HS-27A (cell line): ENCODE measurements around the gene AKAP17A.
"Not testable (repeated sequence)": the region's sequence is repeated elsewhere in the genome, so short reads cannot be mapped to it uniquely, and the experiment has no call there.

Source experiments
- DNase-seq: peaks from one replicate; pipeline ENCODE4 v3.0.0-alpha.2; 2012; ENCODE audit warnings: low read depth, missing footprints

The AKAP17A gene, protein sequence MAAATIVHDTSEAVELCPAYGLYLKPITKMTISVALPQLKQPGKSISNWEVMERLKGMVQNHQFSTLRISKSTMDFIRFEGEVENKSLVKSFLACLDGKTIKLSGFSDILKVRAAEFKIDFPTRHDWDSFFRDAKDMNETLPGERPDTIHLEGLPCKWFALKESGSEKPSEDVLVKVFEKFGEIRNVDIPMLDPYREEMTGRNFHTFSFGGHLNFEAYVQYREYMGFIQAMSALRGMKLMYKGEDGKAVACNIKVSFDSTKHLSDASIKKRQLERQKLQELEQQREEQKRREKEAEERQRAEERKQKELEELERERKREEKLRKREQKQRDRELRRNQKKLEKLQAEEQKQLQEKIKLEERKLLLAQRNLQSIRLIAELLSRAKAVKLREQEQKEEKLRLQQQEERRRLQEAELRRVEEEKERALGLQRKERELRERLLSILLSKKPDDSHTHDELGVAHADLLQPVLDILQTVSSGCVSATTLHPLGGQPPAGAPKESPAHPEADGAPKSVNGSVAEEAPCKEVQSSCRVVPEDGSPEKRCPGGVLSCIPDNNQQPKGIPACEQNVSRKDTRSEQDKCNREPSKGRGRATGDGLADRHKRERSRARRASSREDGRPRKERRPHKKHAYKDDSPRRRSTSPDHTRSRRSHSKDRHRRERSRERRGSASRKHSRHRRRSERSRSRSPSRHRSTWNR

DNA sequence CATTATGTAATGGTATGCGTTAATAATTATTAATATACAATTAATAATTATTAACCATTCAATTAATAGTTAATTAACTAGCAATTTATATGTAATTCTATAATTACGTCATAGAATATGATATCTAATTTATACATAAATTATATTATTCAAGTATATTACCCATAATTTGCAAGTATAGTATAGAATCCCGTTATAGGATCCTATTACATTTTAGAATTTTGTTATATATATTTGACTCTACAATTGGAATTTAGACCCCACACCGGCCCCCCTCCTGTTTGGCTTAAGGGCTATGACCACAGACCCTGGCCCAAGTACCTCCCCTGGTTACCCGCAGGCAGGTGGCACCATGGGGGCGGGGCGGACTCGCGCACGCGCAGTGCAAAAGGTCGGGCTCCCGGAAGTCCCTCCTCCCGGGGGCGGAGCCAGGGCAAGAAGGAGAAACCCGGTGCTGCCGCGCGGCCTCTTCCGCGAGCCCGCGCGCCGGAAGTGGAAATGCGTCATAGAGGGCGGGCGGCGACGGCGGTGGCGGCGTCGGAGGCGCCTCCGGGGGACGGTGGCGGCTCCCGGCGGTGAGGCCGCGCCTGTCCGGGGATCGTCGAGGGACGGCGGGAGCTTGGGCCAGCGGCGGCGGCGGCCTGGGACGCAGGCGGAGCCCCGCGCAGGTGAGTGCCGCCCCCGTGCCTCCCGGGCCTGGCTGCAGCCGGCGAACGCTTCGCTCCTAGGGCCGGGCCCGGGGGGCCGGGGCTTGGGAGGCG, at the start of gene AKAP17A:
TSS of gene AKAP17A (plus strand) at position 503 of the 761 bp plus-strand sequence. CDS start 1,859 bp downstream, outside the sequence.
- DNase-seq: peak; percentile 53

DNA sequence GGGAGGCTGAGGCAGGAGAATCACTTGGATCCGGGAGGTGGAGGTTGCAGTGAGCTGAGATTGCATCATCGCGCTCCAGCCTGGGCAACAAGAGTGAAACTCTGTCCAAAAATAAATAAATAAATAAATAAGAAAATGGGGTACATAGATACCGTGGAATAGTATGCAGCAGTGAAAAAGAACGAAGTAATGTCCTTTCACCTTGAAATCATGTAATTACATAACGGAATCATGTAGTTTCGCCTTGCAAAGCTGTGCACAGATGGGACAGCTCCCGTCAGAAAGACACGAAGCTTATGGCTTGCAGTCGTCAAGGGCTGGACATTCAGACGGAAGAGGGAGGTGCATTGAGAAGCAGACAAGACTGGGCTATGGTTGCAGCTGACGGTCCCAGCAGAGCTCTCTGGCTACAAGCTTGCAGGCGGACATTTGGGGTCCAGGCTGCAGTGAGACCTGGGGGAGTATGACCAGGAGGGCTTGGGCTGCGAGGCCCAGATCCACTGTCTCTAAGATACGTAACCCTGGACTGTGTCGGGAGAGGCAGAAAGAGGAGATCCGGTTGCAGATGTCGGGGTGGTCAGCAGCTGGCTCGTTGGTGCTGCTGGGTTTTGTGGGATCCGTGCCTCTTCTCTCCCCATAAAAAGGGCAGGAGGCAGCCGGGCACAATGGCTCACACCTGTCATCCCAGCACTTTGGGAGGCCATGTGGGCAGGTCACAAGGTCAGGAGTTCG, 48.2 kb upstream of the AKAP17A start:
- DNase-seq: no peak

DNA sequence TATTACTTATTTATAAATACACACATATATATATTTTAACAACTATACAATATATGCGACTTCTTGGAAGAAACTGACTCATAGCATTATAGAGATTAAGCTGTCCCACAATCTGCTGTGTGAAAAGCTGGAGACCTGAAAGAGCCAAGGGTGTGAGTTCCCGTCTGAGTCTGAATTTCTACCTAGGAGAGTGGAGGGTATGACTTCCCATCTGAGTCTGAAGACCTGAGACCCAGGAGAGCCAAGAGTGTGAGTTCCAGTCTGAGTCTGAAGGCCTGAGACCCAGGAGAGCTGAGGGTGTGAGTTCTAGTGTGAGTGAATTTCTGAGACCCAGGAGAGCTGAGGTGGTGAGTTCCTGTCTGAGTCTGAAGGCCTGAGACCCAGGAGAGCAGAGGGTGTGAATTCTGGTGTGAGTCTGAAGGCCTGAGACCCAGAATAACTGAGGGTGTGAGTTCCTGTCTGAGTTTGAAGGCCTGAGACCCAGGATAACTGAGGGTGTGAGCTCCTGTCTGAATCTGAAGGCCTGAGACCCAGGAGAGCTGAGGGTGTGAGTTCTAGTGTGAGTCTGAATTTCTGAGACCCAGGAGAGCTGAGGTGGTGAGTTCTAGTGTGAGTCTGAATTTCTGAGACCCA, 45.5 kb upstream of the AKAP17A start:
- DNase-seq: no peak

DNA sequence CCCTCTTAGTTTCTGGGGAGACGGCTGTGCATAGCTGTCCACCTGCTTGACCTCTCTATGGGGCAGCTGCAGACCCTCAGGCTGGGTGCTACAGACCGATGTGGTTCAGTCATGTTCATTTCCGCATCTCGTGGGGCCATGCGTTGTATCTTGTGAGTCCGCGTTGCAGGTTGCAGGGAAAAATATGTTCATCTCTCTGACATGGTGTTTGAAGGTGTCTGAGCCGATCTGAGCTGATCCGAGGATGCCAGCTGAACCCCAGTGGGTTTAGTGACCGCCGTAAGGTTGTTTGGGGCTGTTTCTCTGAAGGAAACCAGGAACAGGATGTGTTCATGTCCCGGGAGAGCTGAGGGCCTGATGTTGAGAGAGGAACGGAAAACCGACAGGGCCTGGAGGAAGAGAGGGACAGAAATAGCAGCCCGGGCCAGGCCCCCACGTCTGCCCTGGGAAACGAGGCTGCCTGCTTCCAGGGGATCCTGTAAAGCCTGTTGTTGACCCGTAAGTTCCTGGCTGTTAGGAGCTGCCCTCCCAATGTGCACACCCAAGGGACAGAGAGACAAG, 44.6 kb upstream of the AKAP17A start:
- DNase-seq: no peak

DNA sequence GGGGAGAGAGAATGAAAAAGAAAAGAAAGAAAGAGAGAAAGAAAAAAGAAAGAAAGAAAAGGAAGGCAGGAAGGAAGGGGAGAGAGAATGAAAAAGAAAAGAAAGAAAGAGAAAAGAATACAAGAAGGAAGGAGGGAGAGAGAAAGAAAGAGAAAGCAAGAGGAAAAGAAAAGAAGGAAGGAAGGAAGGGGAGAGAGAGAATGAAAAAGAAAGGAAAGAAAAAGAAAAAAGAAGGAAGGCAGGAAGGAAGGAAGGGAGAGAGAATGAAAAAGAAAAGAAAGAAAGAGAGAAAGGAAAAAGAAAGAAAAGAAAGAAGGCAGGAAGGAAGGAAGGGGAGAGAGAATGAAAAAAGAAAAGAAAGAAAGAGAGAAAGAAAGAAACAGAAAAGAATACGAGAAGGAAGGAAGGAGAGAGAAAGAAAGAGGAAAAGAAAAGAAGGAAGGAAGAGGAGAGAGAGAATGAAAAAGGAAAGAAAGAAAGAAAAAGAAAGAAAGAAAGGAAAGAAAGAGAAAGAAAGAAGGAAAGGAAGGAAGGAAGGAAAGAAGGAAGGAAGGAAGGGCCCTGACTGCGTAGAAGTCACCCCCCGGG, 39.4 kb upstream of the AKAP17A start:
- DNase-seq: no peak

DNA sequence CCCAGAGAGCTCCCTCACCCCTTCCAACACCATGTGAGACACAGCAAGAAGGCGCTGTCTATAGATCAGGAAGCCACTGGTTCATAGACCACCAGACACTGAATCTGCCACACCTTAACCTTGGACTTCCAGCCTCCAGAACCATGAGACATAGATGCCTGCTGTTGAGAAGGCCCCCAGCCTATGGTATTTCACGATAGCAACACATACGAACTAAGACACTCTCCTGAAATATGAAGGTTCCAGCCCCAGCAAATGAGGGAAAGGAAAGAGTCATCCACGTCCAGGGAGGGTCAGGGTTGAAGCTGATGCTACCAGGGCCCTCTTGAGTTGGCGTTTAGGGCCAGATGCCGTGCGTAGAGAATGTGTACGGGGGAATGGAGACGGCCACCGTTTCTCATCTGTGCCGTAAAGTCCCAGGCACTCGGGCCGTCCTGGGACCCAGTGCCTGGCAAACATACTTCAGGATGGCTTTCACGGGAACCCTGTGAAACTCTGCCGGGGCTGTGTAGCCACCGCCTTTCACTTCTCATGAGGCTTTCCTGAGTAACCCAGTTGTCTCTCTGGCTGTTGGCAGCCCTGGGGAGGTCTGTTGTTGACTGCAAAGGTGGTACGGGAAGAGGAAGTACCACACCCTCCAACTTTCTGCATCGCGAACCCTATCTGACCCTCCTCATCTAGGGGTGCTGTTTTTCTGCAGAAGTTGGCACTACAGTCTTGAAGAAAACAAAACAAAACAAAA, 36.8 kb upstream of the AKAP17A start:
- DNase-seq: no peak

DNA sequence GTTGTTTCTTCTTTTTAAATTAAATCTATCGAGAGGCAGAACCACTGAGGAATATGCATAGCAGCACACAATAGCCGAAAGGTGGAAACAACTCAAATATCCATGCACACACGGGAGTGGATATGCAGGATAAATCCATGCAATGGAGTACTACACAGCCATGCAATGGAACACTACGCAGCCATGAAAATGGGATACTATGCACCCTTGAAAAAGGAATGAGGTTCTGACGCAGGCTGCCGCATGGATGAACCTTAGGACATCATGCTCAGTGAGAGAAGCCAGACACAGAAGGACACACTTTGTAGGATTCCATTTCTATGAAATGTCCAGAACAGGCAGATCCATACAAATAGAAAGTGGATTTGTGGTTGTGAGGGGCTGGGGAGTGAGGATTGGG, 36.0 kb upstream of the AKAP17A start:
- no peak for DNase-seq

DNA sequence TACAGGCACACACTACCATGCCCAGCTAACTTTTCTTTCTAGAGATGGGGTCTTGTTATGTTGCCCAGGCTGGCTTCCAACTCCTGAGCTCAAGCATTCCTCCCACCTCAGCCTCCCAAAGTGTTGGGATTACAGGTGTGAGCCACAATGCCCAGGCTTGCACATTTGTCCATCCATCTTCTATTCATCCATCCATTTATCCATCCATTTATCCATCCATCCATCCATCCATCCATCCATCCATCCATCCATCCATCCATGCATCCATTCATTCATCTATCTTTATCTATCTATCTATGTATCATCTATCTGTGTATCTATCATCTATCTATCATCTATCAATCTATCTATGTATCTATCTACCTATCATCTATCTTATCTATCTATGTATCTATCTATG, 34.0 kb upstream of the AKAP17A start:
- DNase-seq: not testable (repeated sequence)

DNA sequence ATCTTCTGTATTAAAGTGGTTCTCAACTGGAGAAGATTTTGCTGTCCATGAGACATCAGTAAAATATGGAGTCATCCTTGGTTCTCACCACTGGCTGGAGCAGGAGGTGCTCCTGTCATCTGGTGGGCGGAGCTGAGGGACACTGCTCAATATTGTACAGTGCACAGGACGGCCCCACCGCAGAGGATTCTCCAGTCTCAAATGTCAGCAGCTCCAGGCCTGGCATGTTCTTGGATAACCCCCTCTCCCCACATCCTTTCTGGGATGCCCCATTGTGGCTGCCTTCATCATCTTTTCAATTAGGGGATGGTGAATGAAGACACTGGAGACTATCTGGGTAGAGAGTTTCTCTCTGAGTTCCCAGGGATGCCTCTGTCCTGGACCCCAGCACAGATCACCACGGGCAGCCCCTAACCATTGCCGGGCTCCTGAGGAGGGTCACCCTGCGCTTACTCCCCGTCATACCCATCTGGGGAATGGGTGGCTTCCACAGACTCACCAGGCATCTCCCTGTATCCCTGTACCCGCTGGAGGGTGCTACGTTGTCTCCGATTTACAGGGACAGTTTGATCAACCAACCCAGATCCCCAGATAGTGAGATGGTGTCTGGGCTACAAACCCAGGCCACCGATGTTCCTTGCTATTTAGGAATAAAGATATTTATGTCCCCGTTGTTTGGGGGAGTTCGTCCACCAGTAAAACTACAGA, 32.5 kb upstream of the AKAP17A start:
- no peak for DNase-seq

DNA sequence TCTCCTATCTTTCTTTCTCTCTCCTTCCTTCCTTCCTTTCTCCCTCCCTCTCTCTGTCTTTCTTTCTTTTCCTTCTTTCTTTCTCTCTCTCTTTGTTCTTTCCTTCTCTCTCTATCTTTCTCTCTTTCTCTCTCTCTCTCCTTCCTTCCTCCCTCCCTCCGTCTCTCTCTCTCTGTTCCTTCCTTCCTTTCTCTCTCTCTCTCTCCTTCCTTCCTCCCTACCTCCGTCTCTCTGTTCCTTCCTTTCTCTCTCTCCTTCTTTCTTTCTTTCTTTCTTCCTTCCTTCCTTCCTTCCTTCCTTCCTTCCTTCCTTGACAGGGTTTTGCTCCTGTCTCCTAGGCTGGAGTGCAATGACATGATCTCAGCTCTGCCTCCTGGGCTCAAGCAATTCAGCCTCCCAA, 30.2 kb upstream of the AKAP17A start:
- DNase-seq: no peak

DNA sequence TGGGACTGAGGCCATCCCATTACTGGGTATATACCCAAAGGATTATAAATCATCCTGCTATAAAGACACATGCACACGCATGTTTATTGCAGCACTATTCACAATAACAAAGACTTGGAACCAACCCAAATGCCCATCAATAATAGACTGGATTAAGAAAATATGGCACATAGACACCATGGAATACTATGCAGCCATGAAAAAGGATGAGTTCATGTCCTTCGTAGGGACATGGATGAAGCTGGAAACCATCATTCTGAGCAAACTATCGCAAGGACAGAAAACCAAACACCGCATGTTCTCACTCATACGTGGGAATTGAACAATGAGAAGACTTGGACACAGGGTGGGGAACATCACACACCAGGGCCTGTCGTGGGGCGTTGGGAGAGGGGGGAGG, 27.3 kb upstream of the AKAP17A start:
- DNase-seq: not testable (repeated sequence)

DNA sequence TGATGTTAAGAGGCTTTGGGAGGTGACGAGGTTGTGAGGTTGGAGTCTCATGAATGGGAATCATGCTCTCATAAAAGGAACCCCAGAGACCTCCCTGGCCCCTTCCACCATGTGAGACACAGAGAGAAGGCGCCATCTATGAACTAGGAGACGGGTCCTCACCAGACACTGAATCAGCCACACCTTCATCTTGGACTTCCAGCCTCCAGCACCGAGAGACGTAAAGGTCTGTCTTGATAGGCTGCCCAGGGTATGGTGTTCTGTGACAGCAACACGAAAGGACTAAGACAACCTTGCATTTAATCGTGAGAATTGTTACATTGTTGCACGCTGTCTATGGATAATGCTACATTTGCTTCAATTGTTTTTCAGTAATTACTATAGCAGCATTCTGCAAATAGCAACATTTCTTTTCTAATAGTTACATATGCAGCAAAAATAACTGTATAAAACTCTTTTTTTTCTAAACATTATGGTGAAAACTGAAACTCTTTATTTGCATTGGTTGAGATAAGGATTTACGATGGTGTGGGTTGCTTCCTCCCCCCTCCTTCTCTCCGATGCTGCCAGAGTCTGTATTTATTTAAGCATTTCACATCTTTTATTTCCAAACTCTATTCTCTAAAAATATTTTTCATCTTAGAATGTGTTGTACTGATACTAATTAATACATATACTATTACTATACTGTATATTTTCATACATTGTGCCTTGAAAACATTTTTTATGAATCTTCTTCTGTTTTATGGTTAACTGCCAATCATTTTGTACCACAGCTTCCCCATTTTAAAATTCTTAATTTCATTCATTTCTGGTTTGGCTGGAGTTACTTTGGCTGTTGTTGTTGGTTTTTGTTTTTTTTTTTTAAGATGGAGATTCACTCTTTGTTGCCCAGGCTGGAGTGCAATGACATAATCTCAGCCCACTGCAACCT, 26.4 kb upstream of the AKAP17A start:
- no peak for DNase-seq

DNA sequence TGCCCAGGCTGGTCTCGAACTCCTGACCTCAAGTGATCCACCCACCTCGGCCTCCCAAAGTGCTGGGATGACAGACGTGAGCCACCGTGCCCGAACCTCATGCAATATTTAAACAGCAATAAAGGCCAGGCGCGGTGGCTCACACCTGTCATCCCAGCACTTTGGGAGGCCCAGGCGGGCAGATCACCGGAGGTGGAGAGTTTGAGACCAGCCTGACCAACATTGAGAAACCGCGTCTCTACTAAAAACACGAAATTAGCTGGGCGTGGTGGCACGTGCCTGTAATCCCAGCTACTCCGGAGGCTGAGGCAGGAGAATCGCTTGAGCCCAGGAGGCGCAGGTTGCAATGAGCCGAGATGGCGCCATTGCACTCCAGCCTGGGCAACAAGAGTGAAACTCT, 17.2 kb upstream of the AKAP17A start:
- DNase-seq: not testable (repeated sequence)

DNA sequence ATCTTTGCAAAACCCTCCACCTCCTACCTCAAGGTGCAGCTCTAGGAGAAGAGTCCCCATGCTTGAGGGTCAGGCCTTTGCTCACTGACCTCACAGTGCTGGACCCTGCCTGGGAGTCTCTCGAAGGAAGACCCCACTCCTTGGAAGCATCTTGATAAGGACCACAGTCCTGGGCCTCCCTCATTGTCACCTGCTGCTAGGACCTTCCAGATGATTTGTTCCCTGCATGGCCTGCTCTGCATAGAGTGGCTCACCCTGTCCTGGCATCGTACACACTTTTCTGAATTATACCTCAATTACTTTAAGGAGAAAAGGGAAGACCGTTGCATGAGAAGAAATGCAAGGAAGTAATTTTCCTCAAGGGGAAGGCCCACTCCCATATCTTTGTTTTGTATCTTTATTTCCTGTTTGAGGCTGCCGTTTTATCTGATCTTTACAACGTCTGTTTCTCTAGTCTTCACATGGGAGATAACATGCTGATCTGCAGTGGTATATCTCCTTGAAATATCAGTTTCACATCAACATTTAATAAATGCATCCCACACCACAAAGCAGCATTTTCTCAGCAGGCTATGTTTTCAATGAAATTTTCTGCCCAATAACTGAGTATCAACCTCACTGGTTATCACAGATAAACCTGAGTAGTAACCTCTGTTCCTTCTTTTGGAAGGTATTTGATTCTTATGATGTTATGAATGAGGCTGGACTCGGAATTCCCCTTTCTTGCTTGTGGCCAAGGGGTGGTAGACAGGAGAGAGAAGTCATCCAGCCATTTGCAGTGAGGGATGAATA, 15.0 kb upstream of the AKAP17A start:
- no peak for DNase-seq

DNA sequence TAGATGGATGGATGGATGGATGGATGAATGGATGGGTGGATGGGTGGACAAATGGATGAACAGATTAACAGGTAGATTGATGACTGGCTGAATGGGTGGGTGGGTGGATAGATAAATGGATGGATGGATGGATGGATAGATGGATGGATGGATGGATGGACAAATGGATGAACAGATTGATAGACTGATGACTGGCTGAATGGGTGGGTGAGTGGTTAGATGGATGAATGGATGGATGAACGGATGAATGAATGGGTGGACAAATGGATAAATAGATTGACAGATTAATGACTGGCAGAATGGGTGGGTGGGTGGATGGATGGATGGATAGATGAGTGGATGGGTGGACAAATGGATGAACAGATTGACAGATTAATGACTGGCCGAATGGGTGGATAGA, 13.6 kb upstream of the AKAP17A start:
- DNase-seq: no peak

DNA sequence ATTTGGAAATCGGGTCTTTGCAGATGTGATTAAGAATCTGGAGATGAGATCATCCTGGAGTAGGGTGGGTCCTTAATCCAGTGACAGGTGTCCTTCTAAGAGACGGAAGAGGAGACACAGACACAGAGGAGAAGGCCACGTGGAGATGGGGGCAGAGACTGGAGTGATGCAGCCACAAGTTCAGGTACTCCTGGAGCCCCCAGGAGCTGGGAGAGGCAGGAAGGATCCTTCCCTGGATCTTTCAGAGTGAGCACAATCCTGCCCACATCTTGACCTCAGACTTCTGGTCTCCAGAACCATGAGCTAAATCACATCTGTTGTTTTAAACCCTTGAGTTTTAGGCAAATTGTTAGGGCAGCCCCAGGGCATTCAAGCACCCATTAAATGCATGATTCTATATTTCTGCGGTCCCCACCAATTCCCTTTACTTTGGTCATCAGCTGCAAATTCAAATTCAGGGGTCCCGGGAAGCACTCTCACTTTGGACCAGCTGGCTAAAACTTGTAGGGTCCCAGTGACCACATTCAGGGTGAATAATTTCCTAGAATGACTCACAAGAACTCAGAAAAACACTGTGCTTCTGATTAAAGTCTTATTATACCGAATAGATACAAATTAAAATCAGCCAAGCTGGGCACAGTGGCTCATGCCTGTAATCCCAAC, 12.8 kb upstream of the AKAP17A start:
- no peak for DNase-seq

DNA sequence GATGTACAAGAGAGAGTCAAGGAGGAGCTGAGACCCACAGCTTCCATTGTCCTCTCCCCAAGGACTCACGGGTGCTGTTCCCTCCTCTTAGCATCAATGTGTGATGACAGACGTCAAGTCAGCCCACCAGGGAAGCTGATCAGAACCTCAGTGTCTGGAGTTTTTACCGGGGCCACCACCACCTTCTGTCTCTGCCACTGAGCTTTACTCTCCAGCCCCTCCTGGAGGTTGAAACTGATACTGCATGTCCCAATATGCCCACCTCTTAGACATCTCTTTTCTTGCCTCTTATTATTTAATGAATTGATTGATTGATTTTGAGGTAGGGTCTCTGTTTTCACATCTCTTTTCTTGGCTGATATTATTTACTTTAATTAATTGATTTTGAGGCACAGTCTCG, 10.3 kb upstream of the AKAP17A start:
- no peak for DNase-seq
